Stomach (tissue), 9 donors: Measurements from ENCODE around the gene CNTFR. TPM values are rescaled to one million over a fixed set of nuclear protein-coding genes. Genes with fewer than 3 reads are reported as not detected.

Source experiments
- DNase-seq, 2 donors: peaks; one replicate each; pipeline versions ENCODE4 v3.0.0 to v3.0.0-alpha.2; 2013 to 2019
- H3K27ac ChIP-seq, 5 donors: fragments of 200-600 bp in 4 of 5; sonication (generic) in 4 of 5; one replicate each; pipeline ENCODE4 v1.5.1; 2013 to 2019; ENCODE audit warnings: mild to moderate bottlenecking in 1 of 5, moderate library complexity in 1 of 5
- H3K27me3 ChIP-seq, 3 donors: fragments of 200-600 bp; sonication (generic); one replicate each; pipeline ENCODE4 v1.5.1; 2017 to 2019; ENCODE audit warnings: mixed run types in 1 of 3
- H3K36me3 ChIP-seq, 4 donors: fragments of 200-600 bp; sonication (generic); 1 replicate in 3 of 4; 2 replicates in 1 of 4; pipeline ENCODE4 v1.5.1; 2016 to 2019
- H3K4me1 ChIP-seq, 4 donors: fragments of 200-600 bp; sonication (generic); one replicate each; pipeline ENCODE4 v1.5.1; 2016 to 2019
- H3K4me3 ChIP-seq, 4 donors: fragments of 200-600 bp; sonication (generic) in 3 of 4; one replicate each; pipeline ENCODE4 v1.5.1; 2016 to 2019; ENCODE audit warnings: mild to moderate bottlenecking in 1 of 4
- H3K9me3 ChIP-seq, 4 donors: fragments of 200-600 bp; sonication (generic); one replicate each; pipeline ENCODE4 v1.5.1; 2016 to 2019
- EP300 ChIP-seq: sonication (generic); formaldehyde crosslinking; IDR thresholded peaks from one replicate; pipeline ENCODE4 v1.6.1; 2017; ENCODE audit warnings: antibody characterized with exemption
- POLR2A ChIP-seq, 4 donors: fragments of 450-650 bp; IDR thresholded peaks; one replicate each; pipeline ENCODE4 v1.6.1; 2016; ENCODE audit warnings: antibody characterized with exemption in 4 of 4, control low read depth in 2 of 4, mild to moderate bottlenecking in 1 of 4, moderate library complexity in 1 of 4
- POLR2AphosphoS5 ChIP-seq, 3 donors: sonication (generic); formaldehyde crosslinking; IDR thresholded peaks; one replicate each; pipeline ENCODE4 v1.6.1; 2016; ENCODE audit warnings: antibody characterized with exemption in 3 of 3
- WGBS, 5 donors: extraction: QIAGEN DNeasy Blood & Tissue Kit in 3 of 5; methylation state at CpG; one replicate each; pipeline versions ENCODE4 v1.1.5 to v1.1.7; 2013 to 2018; 5-methylcytosine and 5-hydroxymethylcytosine counted together
- intact Hi-C: fragments of 100-400 bp; cut with DNase I; formaldehyde crosslinking; loops from one replicate; pipeline ENCODE4 v1.15.1; 2023; ENCODE audit warnings: low total_unique reads
- polyA plus RNA-seq, 3 donors: library from polyadenylated mRNA; stranded (reverse); fragments of 200-250 nt; gene quantifications; one replicate each; pipeline ENCODE4 v1.2.3, GENCODE V29; 2013
- total RNA-seq, 5 donors: library from RNA; depleted of rRNA; stranded (reverse); fragments of >200 nt; gene quantifications; one replicate each; pipeline versions ENCODE4 v1.1.0 to v1.2.3, GENCODE V29; 2014 to 2016
- TF ChIP-seq, protein P1 (sequence below), 7 experiments: fragments of 450-650 bp in 4 of 7; fragments of 200-600 bp in 3 of 7; sonication (generic) in 3 of 7; IDR thresholded peaks; one replicate each; pipeline ENCODE4 v1.5.1; 2016 to 2019; ENCODE audit warnings: antibody characterized with exemption in 7 of 7, control low read depth in 2 of 7, mild to moderate bottlenecking in 1 of 7
- donor health status: healthy with polysubstance abuse.
- donor health status: Bipolar disorder and iron deficiency.
- donor health status: healthy.

Gene CNTFR
- total and polyA plus RNA-seq, 8 donors, result 2.2 to 15.8 (median 2.9) TPM; not detected in 1

DNA sequence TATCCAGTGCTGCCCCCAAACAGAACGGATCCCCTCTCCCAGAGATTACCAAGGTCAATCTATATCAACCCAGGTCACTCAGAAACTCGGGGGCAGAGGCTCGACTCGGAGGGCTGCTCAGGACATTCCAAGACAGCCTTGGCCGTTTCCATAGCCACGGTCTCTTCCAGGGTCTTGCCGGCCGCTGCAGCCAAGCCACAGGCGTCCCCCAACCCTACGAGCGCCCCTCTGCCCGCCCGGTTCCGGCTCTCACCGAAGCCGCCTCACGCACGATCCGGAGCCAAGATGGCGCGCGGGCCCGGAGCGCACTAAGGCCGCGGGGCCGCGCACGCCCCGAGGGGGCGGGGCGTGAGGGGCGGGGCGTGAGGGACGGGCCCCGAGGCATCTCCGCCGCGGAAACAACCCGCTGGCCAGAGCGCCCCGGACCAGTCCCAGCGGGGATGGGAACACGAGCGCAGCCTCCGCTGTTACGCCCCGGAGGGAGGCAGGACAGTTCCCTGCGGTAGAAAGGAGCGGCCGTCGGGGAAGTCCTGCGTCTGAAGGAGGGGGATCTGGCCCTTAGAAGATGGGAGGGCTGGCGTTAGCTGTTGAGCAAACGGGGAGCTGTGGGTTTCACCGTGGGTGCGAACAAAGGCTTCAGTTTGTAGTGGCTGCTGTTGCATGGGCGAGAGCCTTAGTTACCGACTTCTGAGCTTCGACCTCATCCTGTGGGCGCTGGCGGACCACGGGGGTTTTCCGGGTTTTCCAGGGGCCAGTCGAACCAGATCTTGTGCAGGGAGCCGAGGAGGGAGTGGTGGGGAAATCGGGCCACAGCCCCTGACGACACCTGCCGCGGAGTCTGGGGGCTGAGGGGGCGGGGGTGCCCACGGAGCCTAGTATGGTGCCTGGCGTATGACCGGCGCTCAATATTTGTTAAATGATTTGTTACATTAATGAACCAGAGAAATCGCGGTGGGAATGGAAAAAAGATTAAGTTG is 22.6 kb upstream of the CNTFR start, which contains the start of gene RPP25L:
RPP25L (minus strand) TSS at position 287 of the 977 bp plus-strand sequence. CDS start 801 bp downstream, outside the sequence.
- TF ChIP-seq POLR2A (IDR thresholded peaks at IDR 0.05), result peak in 1 of 4 donors; percentile 32
- TF ChIP-seq, protein P1, sequence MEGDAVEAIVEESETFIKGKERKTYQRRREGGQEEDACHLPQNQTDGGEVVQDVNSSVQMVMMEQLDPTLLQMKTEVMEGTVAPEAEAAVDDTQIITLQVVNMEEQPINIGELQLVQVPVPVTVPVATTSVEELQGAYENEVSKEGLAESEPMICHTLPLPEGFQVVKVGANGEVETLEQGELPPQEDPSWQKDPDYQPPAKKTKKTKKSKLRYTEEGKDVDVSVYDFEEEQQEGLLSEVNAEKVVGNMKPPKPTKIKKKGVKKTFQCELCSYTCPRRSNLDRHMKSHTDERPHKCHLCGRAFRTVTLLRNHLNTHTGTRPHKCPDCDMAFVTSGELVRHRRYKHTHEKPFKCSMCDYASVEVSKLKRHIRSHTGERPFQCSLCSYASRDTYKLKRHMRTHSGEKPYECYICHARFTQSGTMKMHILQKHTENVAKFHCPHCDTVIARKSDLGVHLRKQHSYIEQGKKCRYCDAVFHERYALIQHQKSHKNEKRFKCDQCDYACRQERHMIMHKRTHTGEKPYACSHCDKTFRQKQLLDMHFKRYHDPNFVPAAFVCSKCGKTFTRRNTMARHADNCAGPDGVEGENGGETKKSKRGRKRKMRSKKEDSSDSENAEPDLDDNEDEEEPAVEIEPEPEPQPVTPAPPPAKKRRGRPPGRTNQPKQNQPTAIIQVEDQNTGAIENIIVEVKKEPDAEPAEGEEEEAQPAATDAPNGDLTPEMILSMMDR (IDR thresholded peaks at IDR 0.05), result no peak
- no peak for TF ChIP-seq EP300
- TF ChIP-seq POLR2AphosphoS5 (IDR thresholded peaks at IDR 0.05), result peak; percentile 80 to 92 (median 88)

DNA sequence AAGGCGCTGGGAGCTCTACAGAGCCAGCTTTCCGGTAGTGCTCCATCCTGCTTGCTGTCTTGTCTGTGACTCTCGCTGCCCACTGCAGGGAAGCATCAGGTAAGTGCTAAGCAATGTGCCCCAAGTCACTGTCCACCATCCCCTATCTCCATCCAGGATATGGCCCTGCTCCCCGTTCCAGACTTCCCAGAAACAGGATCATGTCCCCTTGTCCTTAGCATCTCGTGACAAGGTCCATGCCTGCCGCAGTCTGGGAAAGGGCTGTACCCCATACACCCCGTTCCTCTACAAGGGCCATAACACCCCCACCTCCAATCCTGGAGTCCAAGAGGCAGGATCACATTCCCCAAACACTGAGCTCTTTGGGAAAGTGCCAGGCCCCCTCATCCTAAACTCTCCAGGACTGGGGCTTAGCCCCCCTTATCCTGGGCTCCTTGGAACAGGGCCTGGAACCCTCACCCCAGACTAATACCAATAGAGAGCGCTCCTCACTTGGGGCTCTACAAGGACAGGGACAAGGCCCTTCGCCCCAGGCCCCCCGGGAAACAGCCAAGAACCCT is 21.8 kb upstream of the CNTFR start:
- intact Hi-C loops, result no loop called here
- no peak for TF ChIP-seq POLR2AphosphoS5 (IDR thresholded peaks at IDR 0.05)
- WGBS, 5 donors, result 52 to 64% (median 55%) methylated on average over 10 of the region's 10 CpGs
- DNase-seq, result peak in 1 of 2 donors; percentile 51
- Histone ChIP-seq H3K4me1 (peaks cover 20 to 30% (median 25%) of the 10 kb centered on the region in 4 donors), H3K27ac (peak overlapping the region; percentile 77 to 89 (median 88)), H3K9me3 (no peaks in the 10 kb centered on the region), H3K4me3 (peak overlapping the region; percentile 57 to 75 (median 63)), H3K36me3 (peaks cover 17 to 35% (median 28%) of the 10 kb centered on the region in 4 donors), H3K27me3 (no peaks in the 10 kb centered on the region)

More for the DNA sequence above, 22.6 kb upstream of the CNTFR start, which contains the start of gene RPP25L:
- no peaks in the 10 kb centered on the region for H3K27me3 ChIP-seq
- no peaks in the 10 kb centered on the region for H3K9me3 ChIP-seq
- peaks cover 20 to 30% (median 25%) of the 10 kb centered on the region in 4 donors for H3K4me1 ChIP-seq
- H3K4me3 ChIP-seq, result peak within 1 kb of the TSS; percentile 57 to 75 (median 63)
- DNase-seq, result peak; percentile 91 to 96
- intact Hi-C loops, result no loop called here
- 0 to 1% (median 1%) methylated on average over 45 to 77 of the region's 77 CpGs for WGBS, 5 donors
- peak within 1 kb of the TSS; percentile 77 to 89 (median 88) for H3K27ac ChIP-seq
- peaks cover 25 to 43% (median 35%) of the 10 kb centered on the region in 4 donors for H3K36me3 ChIP-seq

DNA sequence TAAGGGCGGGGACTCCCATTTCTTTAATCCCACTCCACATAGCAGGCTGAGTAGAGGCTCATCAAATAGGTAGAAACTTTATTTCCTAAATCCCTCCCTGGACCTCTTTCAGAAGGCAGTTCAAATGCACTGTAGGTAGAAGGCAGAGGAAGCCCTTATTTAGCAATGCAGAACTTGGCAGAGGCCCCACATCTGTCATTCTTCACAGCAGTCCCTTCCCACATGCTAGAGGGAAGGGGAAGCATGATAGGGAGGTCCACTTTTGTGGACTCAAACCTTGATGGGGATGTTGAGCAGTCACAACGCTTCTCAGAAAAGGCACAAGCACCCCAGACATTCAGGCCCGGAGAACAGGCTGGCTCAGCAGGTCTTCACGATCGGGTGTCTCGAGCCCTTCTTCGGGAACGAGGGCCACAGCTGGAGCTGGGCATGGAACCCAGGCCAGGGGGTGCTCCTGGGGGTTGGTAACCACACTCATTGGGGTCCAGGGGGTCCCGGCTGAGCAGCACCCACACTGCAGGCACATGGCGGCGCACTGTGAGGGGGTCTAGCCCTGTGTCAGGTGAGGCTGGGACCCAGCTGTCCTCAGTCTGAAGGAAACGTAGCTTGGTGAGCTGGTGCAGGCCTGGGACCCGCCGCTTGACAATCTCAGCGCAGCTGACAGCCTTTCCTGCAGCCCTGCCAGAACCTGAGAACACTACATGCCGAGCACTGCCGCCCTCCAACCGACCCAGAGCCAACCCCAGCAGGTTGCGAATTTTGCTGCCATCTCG is 21.1 kb upstream of the CNTFR start:
- no peak for TF ChIP-seq POLR2AphosphoS5 (IDR thresholded peaks at IDR 0.05)
- TF ChIP-seq, protein P1 (IDR thresholded peaks at IDR 0.05), result no peak
- no peak for TF ChIP-seq EP300
- TF ChIP-seq POLR2A (IDR thresholded peaks at IDR 0.05), result no peak
- H3K4me3 ChIP-seq, result peak overlapping the region in 3 of 4 donors; percentile 61 to 75 (median 65)
- 88 to 95% (median 94%) methylated on average over 14 to 20 of the region's 20 CpGs for whole genome bisulfite sequencing, 5 donors
- H3K9me3 ChIP-seq, result no peaks in the 10 kb centered on the region
- no peaks in the 10 kb centered on the region for H3K27me3 ChIP-seq
- no peak for DNase-seq
- peaks cover 20 to 30% (median 25%) of the 10 kb centered on the region in 4 donors for H3K4me1 ChIP-seq
- no peak overlapping the region for H3K27ac ChIP-seq
- intact Hi-C loops, result no loop called here
- H3K36me3 ChIP-seq, result peaks cover 15 to 28% (median 21%) of the 10 kb centered on the region in 4 donors

DNA sequence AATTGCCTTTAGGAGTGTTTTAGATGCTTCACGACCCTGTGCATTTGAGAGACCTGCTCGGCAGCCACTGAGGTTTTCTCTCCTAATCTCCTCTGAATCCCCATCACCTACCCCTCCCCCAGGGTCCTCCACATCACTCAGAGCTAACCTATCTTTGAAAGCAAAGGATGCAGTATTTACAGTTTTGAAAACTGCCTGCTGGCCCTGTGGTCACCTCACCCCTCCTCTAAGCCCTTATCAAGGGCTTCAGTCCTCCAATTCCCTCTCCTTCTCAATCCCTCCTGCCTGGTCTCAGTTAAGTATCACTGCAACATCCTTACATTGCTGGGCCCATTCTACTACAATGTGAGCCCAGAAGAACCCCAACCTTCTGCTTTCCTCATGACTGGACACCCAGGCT is 17.8 kb upstream of the CNTFR start:
- no peak for DNase-seq
- H3K27me3 ChIP-seq, result no peaks in the 10 kb centered on the region
- H3K9me3 ChIP-seq, result no peaks in the 10 kb centered on the region
- 21 to 63% (median 28%) methylated on average over 2 of the region's 2 CpGs for WGBS, 5 donors
- TF ChIP-seq EP300, result no peak
- TF ChIP-seq POLR2A (IDR thresholded peaks at IDR 0.05), result no peak
- TF ChIP-seq, protein P1 (IDR thresholded peaks at IDR 0.05), result no peak
- no peak for TF ChIP-seq POLR2AphosphoS5 (IDR thresholded peaks at IDR 0.05)
- no peak overlapping the region for H3K4me3 ChIP-seq
- intact Hi-C loops, result no loop called here
- no peak overlapping the region for H3K27ac ChIP-seq
- no peaks in the 10 kb centered on the region for H3K36me3 ChIP-seq
- peaks cover 12 to 20% (median 15%) of the 10 kb centered on the region in 4 donors for H3K4me1 ChIP-seq
